OCI-LY1 (cell line): ENCODE data around the gene OLFM1.

ENCODE experiments used
- H2AFZ ChIP-seq: fragments of 200-600 bp; sonication (generic), shearing (Covaris generic); 2 replicates; pipeline ENCODE4 v1.6.0; 2014; ENCODE audit warnings: antibody characterized with exemption, mild to moderate bottlenecking, low read length
- H3F3A ChIP-seq: fragments of 200-600 bp; sonication (generic), shearing (Covaris generic); 2 replicates; pipeline ENCODE4 v1.6.0; 2014; ENCODE audit warnings: mild to moderate bottlenecking, antibody characterized with exemption, low read length, moderate library complexity; ENCODE audit not compliant: insufficient read depth
- H3K27ac ChIP-seq: fragments of 200-600 bp; sonication (generic); 2 replicates; pipeline ENCODE4 v1.5.1; 2014; ENCODE audit warnings: low read length, mixed run types, mild to moderate bottlenecking, low read depth; ENCODE audit not compliant: poor library complexity, severe bottlenecking
- H3K27me3 ChIP-seq: fragments of 200-600 bp; sonication (generic); 2 replicates; pipeline ENCODE4 v1.6.0; 2014; ENCODE audit warnings: antibody characterized with exemption, mild to moderate bottlenecking, low read length, moderate library complexity; ENCODE audit not compliant: insufficient read depth
- H3K36me3 ChIP-seq: fragments of 200-600 bp; sonication (generic); 2 replicates; pipeline ENCODE4 v1.6.1; 2014; ENCODE audit warnings: mild to moderate bottlenecking, antibody characterized with exemption, low read length, moderate library complexity, mixed read lengths; ENCODE audit not compliant: insufficient read depth
- H3K4me1 ChIP-seq: fragments of 200-600 bp; sonication (generic); 2 replicates; pipeline ENCODE4 v1.5.1; 2014; ENCODE audit warnings: mild to moderate bottlenecking, low read length, moderate library complexity; ENCODE audit not compliant: insufficient read depth, severe bottlenecking
- H3K4me2 ChIP-seq: fragments of 200-600 bp; sonication (generic), shearing (Covaris generic); 2 replicates; pipeline ENCODE4 v1.6.1; 2014; ENCODE audit warnings: low read length
- H3K4me3 ChIP-seq: fragments of 200-600 bp; sonication (generic); 2 replicates; pipeline ENCODE4 v1.5.1; 2014; ENCODE audit warnings: low read length, low read depth, mild to moderate bottlenecking, mixed read lengths; ENCODE audit not compliant: poor library complexity, severe bottlenecking
- H3K79me2 ChIP-seq: fragments of 200-600 bp; shearing (Covaris generic); 2 replicates; pipeline ENCODE4 v1.6.1; 2016; ENCODE audit warnings: mixed run types, low read length, mixed read lengths; ENCODE audit not compliant: insufficient read depth
- H3K9ac ChIP-seq: fragments of 200-600 bp; sonication (generic), shearing (Covaris generic); 2 replicates; pipeline ENCODE4 v1.6.1; 2014; ENCODE audit warnings: mild to moderate bottlenecking, low read length, mixed read lengths
- H3K9me2 ChIP-seq: fragments of 200-600 bp; sonication (generic), shearing (Covaris generic); 2 replicates; pipeline ENCODE4 v1.6.1; 2014; ENCODE audit warnings: low read depth, mild to moderate bottlenecking, low read length, mixed read lengths
- H3K9me3 ChIP-seq: fragments of 200-600 bp; shearing (Covaris generic); 2 replicates; pipeline ENCODE4 v1.6.1; 2014; ENCODE audit warnings: low read length, mixed read lengths
- H4K20me1 ChIP-seq: fragments of 200-600 bp; sonication (generic), shearing (Covaris generic); 2 replicates; pipeline ENCODE4 v1.6.0; 2016; ENCODE audit warnings: mild to moderate bottlenecking, low read length; ENCODE audit not compliant: insufficient read depth
- CTCF ChIP-seq: fragments of 200-600 bp; sonication (generic), shearing (Covaris generic); IDR thresholded peaks from 2 replicates; pipeline ENCODE4 v1.5.1; 2017; ENCODE audit warnings: mild to moderate bottlenecking, antibody characterized with exemption, low read length, moderate library complexity, mixed read lengths
- EZH2 ChIP-seq: fragments of 200-600 bp; sonication (generic), shearing (Covaris generic); IDR thresholded peaks from 2 replicates; pipeline ENCODE4 v1.8.0; 2017; ENCODE audit warnings: borderline replicate concordance, mixed run types, mild to moderate bottlenecking, antibody characterized with exemption, low read length, moderate library complexity, mixed read lengths

OLFM1 gene

GRCh38 chr9:135096408-135096895, 9.0 kb downstream of the OLFM1 start:
- H3K4me2 ChIP-seq: no peak overlapping the region
- peaks cover 3% of the 10 kb centered on the region; the same call in 1 of the 2 replicates for H3K27me3 ChIP-seq
- TF ChIP-seq EZH2: no peak
- TF ChIP-seq CTCF: no peak

GRCh38 chr9:135098400-135099105, 11.1 kb downstream of the OLFM1 start:
- Histone ChIP-seq H3K27ac (no peak overlapping the region), H3K4me1 (no peaks in the 10 kb centered on the region), H3K4me2 (no peak overlapping the region), H3F3A (no peaks in the 10 kb centered on the region), H3K9me3 (no peaks in the 10 kb centered on the region), H3K36me3 (no peaks in the 10 kb centered on the region), H4K20me1 (no peaks in the 10 kb centered on the region), H2AFZ (no peak overlapping the region), H3K79me2 (no peaks in the 10 kb centered on the region), H3K9ac (no peak overlapping the region), H3K9me2 (no peaks in the 10 kb centered on the region), H3K27me3 (peaks cover 3% of the 10 kb centered on the region; the same call in 1 of the 2 replicates), H3K4me3 (no peak overlapping the region)
- no peak for TF ChIP-seq CTCF
- no peak for TF ChIP-seq EZH2

More at GRCh38 chr9:135096408-135096895, 9.0 kb downstream of the OLFM1 start:
- H2AFZ ChIP-seq: no peak overlapping the region
- H3K9ac ChIP-seq: no peak overlapping the region
- no peaks in the 10 kb centered on the region for H3K79me2 ChIP-seq
- no peaks in the 10 kb centered on the region for H3K9me3 ChIP-seq
- H3K4me3 ChIP-seq: no peak overlapping the region
- H4K20me1 ChIP-seq: no peaks in the 10 kb centered on the region
- H3K9me2 ChIP-seq: no peaks in the 10 kb centered on the region
- no peaks in the 10 kb centered on the region for H3F3A ChIP-seq
- no peaks in the 10 kb centered on the region for H3K4me1 ChIP-seq
- H3K36me3 ChIP-seq: no peaks in the 10 kb centered on the region
- H3K27ac ChIP-seq: no peak overlapping the region

GRCh38 chr9:135099574-135099973, 12.1 kb downstream of the OLFM1 start:
- H3K79me2 ChIP-seq: no peaks in the 10 kb centered on the region
- no peaks in the 10 kb centered on the region for H3F3A ChIP-seq
- TF ChIP-seq CTCF (no peak), EZH2 (no peak)
- H3K9me2 ChIP-seq: no peaks in the 10 kb centered on the region
- no peak overlapping the region for H3K4me3 ChIP-seq
- H3K4me1 ChIP-seq: no peaks in the 10 kb centered on the region
- H2AFZ ChIP-seq: no peak overlapping the region
- H3K36me3 ChIP-seq: no peaks in the 10 kb centered on the region
- H3K9ac ChIP-seq: no peak overlapping the region
- no peaks in the 10 kb centered on the region for H4K20me1 ChIP-seq
- H3K9me3 ChIP-seq: no peaks in the 10 kb centered on the region
- H3K27me3 ChIP-seq: peaks cover 3% of the 10 kb centered on the region; the same call in 1 of the 2 replicates
- no peak overlapping the region for H3K4me2 ChIP-seq
- H3K27ac ChIP-seq: no peak overlapping the region
